ENCODE data around the gene THEMIS2.
A peak's percentile ranks its signal among the peaks of the same experiment; 100 is the strongest.

Gene THEMIS2

GRCh38 chr1:27886744-27887143 is 14.4 kb downstream of the THEMIS2 start:
- no peak for DNase-seq

GRCh38 chr1:27887215-27888021 is 15.1 kb downstream of the THEMIS2 start:
- peak; percentile 9 for DNase-seq

- no peak for DNase-seq
Measured at GRCh38 chr1:27889506-27889905, 17.2 kb downstream of the THEMIS2 start.

- DNase-seq, result no peak
Measured at GRCh38 chr1:27891196-27891889, 19.0 kb downstream of the THEMIS2 start.

GRCh38 chr1:27894521-27894920 is 22.2 kb downstream of the THEMIS2 start:
- DNase-seq, result no peak

- no peak for DNase-seq
Measured at GRCh38 chr1:27906759-27907158, 34.4 kb downstream of the THEMIS2 start.

GRCh38 chr1:27912429-27912828 is 40.1 kb downstream of the THEMIS2 start:
- no peak for DNase-seq

GRCh38 chr1:27915082-27915575 is 42.8 kb downstream of the THEMIS2 start:
- no peak for DNase-seq

GRCh38 chr1:27922272-27922671 is 49.9 kb downstream of the THEMIS2 start:
- DNase-seq, result no peak

- no peak for DNase-seq
Measured at GRCh38 chr1:27928216-27928954, 56.0 kb downstream of the THEMIS2 start.

- DNase-seq, result no peak
Measured at GRCh38 chr1:27931184-27931583, 58.8 kb downstream of the THEMIS2 start.

GRCh38 chr1:27931759-27932158 is 59.4 kb downstream of the THEMIS2 start:
- DNase-seq, result no peak

- no peak for DNase-seq
Measured at GRCh38 chr1:27934818-27935549, 62.6 kb downstream of the THEMIS2 start, which contains the start of gene SMPDL3B. SMPDL3B (plus strand) TSS chr1:27935000; CDS start chr1:27935184, 184 bp downstream.

GRCh38 chr1:27935721-27936120 is 63.4 kb downstream of the THEMIS2 start:
- DNase-seq, result no peak
